WTC11 (cell line): ENCODE measurements around the gene SPESP1. TPM values are rescaled to one million over a fixed set of nuclear protein-coding genes. Genes with fewer than 3 reads are reported as not detected.

Experiments used
- ATAC-seq: fragments of 200-7000 bp; cut with Tn5 transposase; 2 replicates; pipeline ENCODE4 v1.10.0; 2021; ENCODE audit warnings: mild to moderate bottlenecking, moderate library complexity
- CTCF ChIA-PET: fragments of 300-600 bp; sonication (Branson Sonifier 250); formaldehyde crosslinking; loops from one replicate; lab custom pipeline; 2021; ENCODE audit warnings: antibody characterized with exemption; lab: Charles Lee
- POLR2A ChIA-PET: fragments of 350-600 bp; sonication (Branson Sonifier 250); formaldehyde crosslinking; loops from one replicate; lab custom pipeline; 2021; ENCODE audit warnings: antibody characterized with exemption; lab: Charles Lee
- DNase-seq: peaks from one replicate; pipeline ENCODE4 v3.0.0; 2021; ENCODE audit warnings: low spot score
- H3K27ac Mint-ChIP-seq: 2 replicates; pipeline ENCODE4 v1.8.0; 2021; ENCODE audit warnings: mixed read lengths
- H3K27me3 Mint-ChIP-seq: 2 replicates; pipeline ENCODE4 v1.8.0; 2021; ENCODE audit warnings: low read depth, mild to moderate bottlenecking, moderate library complexity, mixed read lengths
- H3K36me3 Mint-ChIP-seq: 2 replicates; pipeline ENCODE4 v1.8.0; 2021; ENCODE audit warnings: mixed read lengths
- H3K4me1 Mint-ChIP-seq: 2 replicates; pipeline ENCODE4 v1.8.0; 2022; ENCODE audit warnings: mixed read lengths
- H3K4me3 Mint-ChIP-seq: 2 replicates; pipeline ENCODE4 v1.8.0; 2021; ENCODE audit warnings: mild to moderate bottlenecking, moderate library complexity, mixed read lengths
- H3K9me3 Mint-ChIP-seq: 2 replicates; pipeline ENCODE4 v1.8.0; 2021; ENCODE audit warnings: mixed read lengths
- ARID4B ChIP-seq: sonication (generic); formaldehyde crosslinking; IDR thresholded peaks from 2 replicates; pipeline ENCODE4 v1.8.0; 2023; ENCODE audit warnings: missing genetic modification reagents, mild to moderate bottlenecking, borderline replicate concordance
- CBFB ChIP-seq: sonication (generic); formaldehyde crosslinking; IDR thresholded peaks from 2 replicates; pipeline ENCODE4 v1.8.1; 2022; ENCODE audit warnings: mild to moderate bottlenecking, low read depth, missing genetic modification reagents
- CDX4 ChIP-seq: fragments of 250-450 bp; sonication (Bioruptor Pico); IDR thresholded peaks from 2 replicates; pipeline ENCODE4 v1.9.0; 2021; ENCODE audit warnings: moderate library complexity, mild to moderate bottlenecking, inconsistent platforms, borderline replicate concordance
- CREM ChIP-seq: sonication (generic); formaldehyde crosslinking; IDR thresholded peaks from 2 replicates; pipeline ENCODE4 v1.8.1; 2022; ENCODE audit warnings: mild to moderate bottlenecking, missing genetic modification reagents, moderate library complexity
- ELF4 ChIP-seq: sonication (generic); formaldehyde crosslinking; IDR thresholded peaks from 2 replicates; pipeline ENCODE4 v1.8.1; 2022; ENCODE audit warnings: low read depth, mild to moderate bottlenecking, moderate library complexity, missing genetic modification reagents
- FOXK1 ChIP-seq: sonication (generic); formaldehyde crosslinking; IDR thresholded peaks from 2 replicates; pipeline ENCODE4 v1.8.0; 2022; ENCODE audit warnings: mild to moderate bottlenecking, moderate library complexity, missing genetic modification reagents
- GABPB1 ChIP-seq: sonication (generic); formaldehyde crosslinking; IDR thresholded peaks from 2 replicates; pipeline ENCODE4 v1.8.1; 2023; ENCODE audit warnings: mild to moderate bottlenecking, missing genetic modification reagents
- HMGXB4 ChIP-seq: sonication (generic); formaldehyde crosslinking; IDR thresholded peaks from 2 replicates; pipeline ENCODE4 v1.8.1; 2023; ENCODE audit warnings: mild to moderate bottlenecking, moderate library complexity, missing genetic modification reagents
- JUN ChIP-seq: sonication (generic); formaldehyde crosslinking; IDR thresholded peaks from 2 replicates; pipeline ENCODE4 v1.8.0; 2023; ENCODE audit warnings: mild to moderate bottlenecking, missing genetic modification reagents
- KAT7 ChIP-seq: sonication (generic); formaldehyde crosslinking; IDR thresholded peaks from 2 replicates; pipeline ENCODE4 v1.8.1; 2023; ENCODE audit warnings: missing genetic modification reagents, mild to moderate bottlenecking, borderline replicate concordance
- MLX ChIP-seq: sonication (generic); formaldehyde crosslinking; IDR thresholded peaks from 2 replicates; pipeline ENCODE4 v1.8.1; 2023; ENCODE audit warnings: mild to moderate bottlenecking, missing genetic modification reagents, moderate library complexity
- MXD4 ChIP-seq: fragments of 250-450 bp; sonication (Bioruptor Pico); IDR thresholded peaks from 2 replicates; pipeline ENCODE4 v1.8.0; 2021; ENCODE audit warnings: mild to moderate bottlenecking, moderate library complexity, borderline replicate concordance
- NR2C2 ChIP-seq: sonication (generic); formaldehyde crosslinking; IDR thresholded peaks from 2 replicates; pipeline ENCODE4 v1.8.0; 2022; ENCODE audit warnings: mild to moderate bottlenecking, missing genetic modification reagents
- PREB ChIP-seq: sonication (generic); formaldehyde crosslinking; IDR thresholded peaks from 2 replicates; pipeline ENCODE4 v1.8.1; 2022; ENCODE audit warnings: mild to moderate bottlenecking, missing genetic modification reagents, moderate library complexity, borderline replicate concordance
- PRRX2 ChIP-seq: fragments of 250-450 bp; sonication (Bioruptor Pico); IDR thresholded peaks from 2 replicates; pipeline ENCODE4 v1.8.0; 2021; ENCODE audit warnings: mild to moderate bottlenecking
- RELA ChIP-seq: sonication (generic); formaldehyde crosslinking; IDR thresholded peaks from 2 replicates; pipeline ENCODE4 v1.8.1; 2022; ENCODE audit warnings: missing genetic modification reagents, mild to moderate bottlenecking, borderline replicate concordance
- STAT6 ChIP-seq: sonication (generic); formaldehyde crosslinking; conservative IDR thresholded peaks from 2 replicates; pipeline ENCODE4 v1.8.1; 2023; ENCODE audit warnings: mild to moderate bottlenecking, low read depth, missing genetic modification reagents, moderate library complexity
- TCF7 ChIP-seq: sonication (generic); formaldehyde crosslinking; IDR thresholded peaks from 2 replicates; pipeline ENCODE4 v1.8.0; 2022; ENCODE audit warnings: mild to moderate bottlenecking, low read depth, missing genetic modification reagents, moderate library complexity
- ZMAT4 ChIP-seq: fragments of 250-450 bp; sonication (Bioruptor Pico); IDR thresholded peaks from 2 replicates; pipeline ENCODE4 v1.9.0; 2021; ENCODE audit warnings: mild to moderate bottlenecking
- ZNF263 ChIP-seq: sonication (generic); formaldehyde crosslinking; IDR thresholded peaks from 2 replicates; pipeline ENCODE4 v1.8.1; 2022; ENCODE audit warnings: low read depth, mild to moderate bottlenecking, moderate library complexity, missing genetic modification reagents
- ZNF396 ChIP-seq: fragments of 250-450 bp; sonication (Bioruptor Pico); IDR thresholded peaks from 2 replicates; pipeline ENCODE4 v1.8.0; 2021; ENCODE audit warnings: mild to moderate bottlenecking, moderate library complexity, borderline replicate concordance
- ZNF423 ChIP-seq: fragments of 250-450 bp; sonication (Bioruptor Pico); IDR thresholded peaks from 2 replicates; pipeline ENCODE4 v2.1.2; 2022; ENCODE audit warnings: mild to moderate bottlenecking, moderate library complexity
- total RNA-seq: library from RNA; stranded (reverse); gene quantifications from 3 replicates; pipeline ENCODE4 v1.2.3, GENCODE V29; 2021

Gene SPESP1
- total RNA-seq, 1 experiment from 2014 or later, result not detected

- TF ChIP-seq FOXK1 (no peak), GABPB1 (no peak), STAT6 (CRISPR knock-in tag) (no peak), ZNF396 (CRISPR knock-in tag) (no peak), CREM (no peak)
- Mint-ChIP-seq H3K4me3 (no peak overlapping the region), H3K4me1 (no peaks in the 10 kb centered on the region), H3K27ac (no peak overlapping the region), H3K9me3 (no peaks in the 10 kb centered on the region; the same call in 1 of the 2 replicates), H3K36me3 (no peaks in the 10 kb centered on the region), H3K27me3 (peaks cover 3% of the 10 kb centered on the region)
- ChIA-PET POLR2A (no interaction called here), CTCF (interaction anchor here (0.9 to 1.1 kb wide), 2 partner anchors 19 to 137 kb away, joined by 3 read pairs; no protein-coding TSS in a partner anchor)
- DNase-seq (no peak), ATAC-seq (no peak)
These were observed 36.1 kb upstream of the SPESP1 start for GRCh38 chr15:68894208-68894607.

- Mint-ChIP-seq H3K36me3 (no peaks in the 10 kb centered on the region), H3K27ac (no peak overlapping the region), H3K4me1 (no peaks in the 10 kb centered on the region), H3K4me3 (no peak overlapping the region), H3K27me3 (peaks cover 3% of the 10 kb centered on the region), H3K9me3 (no peaks in the 10 kb centered on the region; the same call in 1 of the 2 replicates)
- CTCF ChIA-PET, result interaction anchor here (1.6 to 2.0 kb wide), 2 partner anchors 21 to 29 kb away, joined by 9 to 10 read pairs; no protein-coding TSS in a partner anchor
- ATAC-seq (no peak), DNase-seq (no peak)
- POLR2A ChIA-PET, result no interaction called here
- no peak for TF ChIP-seq CBFB (CRISPR knock-in tag)
- no peak for TF ChIP-seq CDX4 (CRISPR knock-in tag)
- TF ChIP-seq ZNF423 (CRISPR knock-in tag), result no peak
- no peak for TF ChIP-seq NR2C2
- TF ChIP-seq MXD4 (CRISPR knock-in tag), result no peak
- no peak for TF ChIP-seq JUN (CRISPR knock-in tag)
- no peak for TF ChIP-seq FOXK1
- no peak for TF ChIP-seq PREB
- TF ChIP-seq TCF7 (CRISPR knock-in tag), result no peak
- TF ChIP-seq HMGXB4, result no peak
- TF ChIP-seq KAT7 (CRISPR knock-in tag), result no peak
These were observed 34.1 kb upstream of the SPESP1 start for GRCh38 chr15:68896178-68896577.

- Mint-ChIP-seq H3K27me3 (peaks cover 3% of the 10 kb centered on the region), H3K4me1 (no peaks in the 10 kb centered on the region), H3K27ac (no peak overlapping the region), H3K4me3 (no peak overlapping the region), H3K36me3 (no peaks in the 10 kb centered on the region), H3K9me3 (no peaks in the 10 kb centered on the region; the same call in 1 of the 2 replicates)
- DNase-seq (no peak), ATAC-seq (no peak)
- CTCF ChIA-PET, result interaction anchor here (1.6 to 2.0 kb wide), 2 partner anchors 22 to 28 kb away, joined by 9 to 10 read pairs; no protein-coding TSS in a partner anchor
- POLR2A ChIA-PET, result no interaction called here
- TF ChIP-seq MLX (CRISPR knock-in tag) (no peak), ZNF263 (no peak), ARID4B (no peak), PRRX2 (CRISPR knock-in tag) (no peak), RELA (CRISPR knock-in tag) (no peak), ELF4 (no peak), ZMAT4 (no peak)
These were observed 33.3 kb upstream of the SPESP1 start for GRCh38 chr15:68897016-68897415.
